K562 (cell line): ENCODE measurements around the gene GABBR1. TPM values are rescaled to one million over a fixed set of nuclear protein-coding genes. Genes with fewer than 3 reads are reported as not detected.

Experiments
- DLX4 ChIP-seq: fragments of 250-450 bp; sonication (Bioruptor Pico); IDR thresholded peaks from 2 replicates; pipeline ENCODE4 v1.6.1; 2021; ENCODE audit warnings: mild to moderate bottlenecking
- DNMT1 ChIP-seq: fragments of 450-650 bp; IDR thresholded peaks from 2 replicates; pipeline ENCODE4 v1.6.1; 2016; ENCODE audit warnings: antibody characterized with exemption, mild to moderate bottlenecking
- MCM5 ChIP-seq: fragments of 450-650 bp; IDR thresholded peaks from 2 replicates; pipeline ENCODE4 v1.6.1; 2016; ENCODE audit warnings: low read depth
- MTA3 ChIP-seq: fragments of 450-650 bp; formaldehyde crosslinking; IDR thresholded peaks from 2 replicates; pipeline ENCODE4 v1.6.1; 2017; ENCODE audit warnings: mild to moderate bottlenecking, borderline replicate concordance
- NCOA6 ChIP-seq: fragments of 450-650 bp; IDR thresholded peaks from 2 replicates; pipeline ENCODE4 v1.6.1; 2017; ENCODE audit warnings: mild to moderate bottlenecking
- POLR2AphosphoS5 ChIP-seq: IDR thresholded peaks from 2 replicates; pipeline ENCODE4 v1.6.1; 2011; ENCODE audit warnings: mild to moderate bottlenecking, low read depth, low read length, moderate library complexity; ENCODE audit not compliant: control insufficient read depth, insufficient read depth
- SIN3B ChIP-seq: fragments of 450-650 bp; IDR thresholded peaks from 2 replicates; pipeline ENCODE4 v1.6.1; 2017; ENCODE audit warnings: low read depth, mild to moderate bottlenecking, moderate library complexity
- SRSF9 ChIP-seq: fragments of 200-400 bp; formaldehyde crosslinking; IDR thresholded peaks from 2 replicates; pipeline ENCODE4 v1.6.1; 2017; ENCODE audit warnings: low read depth, low read length, borderline replicate concordance
- ZNF764 ChIP-seq: fragments of 250-450 bp; sonication (Bioruptor Pico); IDR thresholded peaks from 2 replicates; pipeline ENCODE4 v1.4.0; 2020; ENCODE audit warnings: low read depth, mild to moderate bottlenecking, moderate library complexity
- ZSCAN29 ChIP-seq: fragments of 450-650 bp; IDR thresholded peaks from 2 replicates; pipeline ENCODE4 v1.6.1; 2017
- polyA plus RNA-seq, 8 experiments: library from polyadenylated mRNA; depleted of rRNA in 4 of 8; stranded (reverse) in 5 of 8; unstranded in 3 of 8; fragments of >200 nt; fragmentation: Nextera tagmentation in 2 of 8; fragmentation: Illumina TruSeq in 1 of 8; extraction: Ambion mirVana in 2 of 8; extraction: Trizol in 1 of 8; gene quantifications; 2 replicates each; pipeline versions ENCODE4 v1.2.1 to v1.2.3, GENCODE V29; 2011 to 2014; ENCODE audit warnings: inconsistent platforms in 1 of 8, missing spikeins in 1 of 8
- total RNA-seq, 7 experiments: library from RNA; depleted of rRNA in 6 of 7; stranded (reverse); fragments of >200 nt in 6 of 7; fragmentation: Illumina TruSeq in 2 of 7; extraction: Trizol in 2 of 7; gene quantifications; 2 replicates each; pipeline versions ENCODE4 v1.2.1 to v1.2.3, GENCODE V29; 2011 to 2021; ENCODE audit warnings: low replicate concordance in 1 of 7
- TF ChIP-seq, protein P1 (sequence below): fragments of 150-350 bp; IDR thresholded peaks from 2 replicates; pipeline ENCODE4 v1.6.1; 2014; ENCODE audit warnings: low read depth, mild to moderate bottlenecking, low read length, borderline replicate concordance
- TF ChIP-seq, protein P2 (sequence below): IDR thresholded peaks from 3 replicates; pipeline ENCODE4 v1.6.1; 2011; ENCODE audit warnings: borderline replicate concordance, mild to moderate bottlenecking; ENCODE audit not compliant: insufficient read length, insufficient read depth
- TF ChIP-seq, protein P3 (sequence below): fragments of 200-400 bp; formaldehyde crosslinking; IDR thresholded peaks from 2 replicates; pipeline ENCODE4 v1.6.1; 2017; ENCODE audit warnings: mild to moderate bottlenecking, low read depth, low read length, moderate library complexity
- TF ChIP-seq, protein P4 (sequence below): IDR thresholded peaks from 2 replicates; pipeline ENCODE4 v1.6.1; 2011; ENCODE audit warnings: borderline replicate concordance, low read depth, mild to moderate bottlenecking, moderate library complexity, low read length; ENCODE audit not compliant: insufficient read depth, poor library complexity, severe bottlenecking

Gene GABBR1
- total and polyA plus RNA-seq, 9 of the 15 experiments (the other 6 are each of a cell fraction or from before 2014, with no cell fraction given) = 2.2 to 48.3 (median 20.8) TPM

DNA sequence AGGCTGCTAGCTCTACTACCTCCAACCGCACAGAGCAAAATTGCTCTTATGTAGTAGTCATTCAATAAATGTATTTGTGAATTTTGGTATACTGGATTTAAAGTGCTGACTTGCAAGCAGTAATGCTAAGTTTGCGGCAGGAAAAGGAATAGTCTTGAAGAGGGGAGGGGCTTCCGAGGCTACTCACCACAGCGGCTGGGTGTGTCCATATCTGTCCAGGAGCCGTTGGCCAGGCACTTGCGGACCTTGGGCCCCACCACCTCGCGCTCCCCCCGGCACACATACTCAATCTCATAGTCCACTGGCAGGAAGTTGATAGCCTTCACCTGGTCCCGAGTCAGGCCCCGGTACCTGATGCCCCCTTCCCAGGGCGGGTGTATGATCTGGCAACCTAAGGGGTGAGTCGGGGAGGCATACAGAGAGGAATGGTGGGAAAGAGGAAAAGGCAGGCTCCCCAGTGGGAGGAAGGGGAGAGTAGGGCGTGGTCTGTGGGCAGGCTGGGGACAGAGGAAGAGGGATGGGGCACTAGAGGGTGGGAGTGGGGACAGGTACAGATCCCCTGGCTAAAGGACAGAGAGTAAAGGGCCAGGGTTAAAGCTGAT is 1.7 kb downstream of the GABBR1 start (continued):
- no peak for TF ChIP-seq SRSF9
- TF ChIP-seq, protein P1, sequence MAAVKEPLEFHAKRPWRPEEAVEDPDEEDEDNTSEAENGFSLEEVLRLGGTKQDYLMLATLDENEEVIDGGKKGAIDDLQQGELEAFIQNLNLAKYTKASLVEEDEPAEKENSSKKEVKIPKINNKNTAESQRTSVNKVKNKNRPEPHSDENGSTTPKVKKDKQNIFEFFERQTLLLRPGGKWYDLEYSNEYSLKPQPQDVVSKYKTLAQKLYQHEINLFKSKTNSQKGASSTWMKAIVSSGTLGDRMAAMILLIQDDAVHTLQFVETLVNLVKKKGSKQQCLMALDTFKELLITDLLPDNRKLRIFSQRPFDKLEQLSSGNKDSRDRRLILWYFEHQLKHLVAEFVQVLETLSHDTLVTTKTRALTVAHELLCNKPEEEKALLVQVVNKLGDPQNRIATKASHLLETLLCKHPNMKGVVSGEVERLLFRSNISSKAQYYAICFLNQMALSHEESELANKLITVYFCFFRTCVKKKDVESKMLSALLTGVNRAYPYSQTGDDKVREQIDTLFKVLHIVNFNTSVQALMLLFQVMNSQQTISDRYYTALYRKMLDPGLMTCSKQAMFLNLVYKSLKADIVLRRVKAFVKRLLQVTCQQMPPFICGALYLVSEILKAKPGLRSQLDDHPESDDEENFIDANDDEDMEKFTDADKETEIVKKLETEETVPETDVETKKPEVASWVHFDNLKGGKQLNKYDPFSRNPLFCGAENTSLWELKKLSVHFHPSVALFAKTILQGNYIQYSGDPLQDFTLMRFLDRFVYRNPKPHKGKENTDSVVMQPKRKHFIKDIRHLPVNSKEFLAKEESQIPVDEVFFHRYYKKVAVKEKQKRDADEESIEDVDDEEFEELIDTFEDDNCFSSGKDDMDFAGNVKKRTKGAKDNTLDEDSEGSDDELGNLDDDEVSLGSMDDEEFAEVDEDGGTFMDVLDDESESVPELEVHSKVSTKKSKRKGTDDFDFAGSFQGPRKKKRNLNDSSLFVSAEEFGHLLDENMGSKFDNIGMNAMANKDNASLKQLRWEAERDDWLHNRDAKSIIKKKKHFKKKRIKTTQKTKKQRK = no peak
- TF ChIP-seq, protein P2, sequence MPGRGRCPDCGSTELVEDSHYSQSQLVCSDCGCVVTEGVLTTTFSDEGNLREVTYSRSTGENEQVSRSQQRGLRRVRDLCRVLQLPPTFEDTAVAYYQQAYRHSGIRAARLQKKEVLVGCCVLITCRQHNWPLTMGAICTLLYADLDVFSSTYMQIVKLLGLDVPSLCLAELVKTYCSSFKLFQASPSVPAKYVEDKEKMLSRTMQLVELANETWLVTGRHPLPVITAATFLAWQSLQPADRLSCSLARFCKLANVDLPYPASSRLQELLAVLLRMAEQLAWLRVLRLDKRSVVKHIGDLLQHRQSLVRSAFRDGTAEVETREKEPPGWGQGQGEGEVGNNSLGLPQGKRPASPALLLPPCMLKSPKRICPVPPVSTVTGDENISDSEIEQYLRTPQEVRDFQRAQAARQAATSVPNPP = no peak
- TF ChIP-seq ZSCAN29 = no peak
- TF ChIP-seq, protein P3, sequence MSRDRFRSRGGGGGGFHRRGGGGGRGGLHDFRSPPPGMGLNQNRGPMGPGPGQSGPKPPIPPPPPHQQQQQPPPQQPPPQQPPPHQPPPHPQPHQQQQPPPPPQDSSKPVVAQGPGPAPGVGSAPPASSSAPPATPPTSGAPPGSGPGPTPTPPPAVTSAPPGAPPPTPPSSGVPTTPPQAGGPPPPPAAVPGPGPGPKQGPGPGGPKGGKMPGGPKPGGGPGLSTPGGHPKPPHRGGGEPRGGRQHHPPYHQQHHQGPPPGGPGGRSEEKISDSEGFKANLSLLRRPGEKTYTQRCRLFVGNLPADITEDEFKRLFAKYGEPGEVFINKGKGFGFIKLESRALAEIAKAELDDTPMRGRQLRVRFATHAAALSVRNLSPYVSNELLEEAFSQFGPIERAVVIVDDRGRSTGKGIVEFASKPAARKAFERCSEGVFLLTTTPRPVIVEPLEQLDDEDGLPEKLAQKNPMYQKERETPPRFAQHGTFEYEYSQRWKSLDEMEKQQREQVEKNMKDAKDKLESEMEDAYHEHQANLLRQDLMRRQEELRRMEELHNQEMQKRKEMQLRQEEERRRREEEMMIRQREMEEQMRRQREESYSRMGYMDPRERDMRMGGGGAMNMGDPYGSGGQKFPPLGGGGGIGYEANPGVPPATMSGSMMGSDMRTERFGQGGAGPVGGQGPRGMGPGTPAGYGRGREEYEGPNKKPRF = no peak
- TF ChIP-seq DNMT1 = no peak
- no peak for TF ChIP-seq MCM5
- TF ChIP-seq DLX4 (CRISPR knock-in tag) = no peak
- peak; percentile 59; the same call in 1 of the 2 replicates for TF ChIP-seq MTA3
- no peak for TF ChIP-seq SIN3B
- TF ChIP-seq POLR2AphosphoS5 = no peak
- TF ChIP-seq ZNF764 (CRISPR knock-in tag) = no peak
- TF ChIP-seq NCOA6 = no peak
- TF ChIP-seq, protein P4, sequence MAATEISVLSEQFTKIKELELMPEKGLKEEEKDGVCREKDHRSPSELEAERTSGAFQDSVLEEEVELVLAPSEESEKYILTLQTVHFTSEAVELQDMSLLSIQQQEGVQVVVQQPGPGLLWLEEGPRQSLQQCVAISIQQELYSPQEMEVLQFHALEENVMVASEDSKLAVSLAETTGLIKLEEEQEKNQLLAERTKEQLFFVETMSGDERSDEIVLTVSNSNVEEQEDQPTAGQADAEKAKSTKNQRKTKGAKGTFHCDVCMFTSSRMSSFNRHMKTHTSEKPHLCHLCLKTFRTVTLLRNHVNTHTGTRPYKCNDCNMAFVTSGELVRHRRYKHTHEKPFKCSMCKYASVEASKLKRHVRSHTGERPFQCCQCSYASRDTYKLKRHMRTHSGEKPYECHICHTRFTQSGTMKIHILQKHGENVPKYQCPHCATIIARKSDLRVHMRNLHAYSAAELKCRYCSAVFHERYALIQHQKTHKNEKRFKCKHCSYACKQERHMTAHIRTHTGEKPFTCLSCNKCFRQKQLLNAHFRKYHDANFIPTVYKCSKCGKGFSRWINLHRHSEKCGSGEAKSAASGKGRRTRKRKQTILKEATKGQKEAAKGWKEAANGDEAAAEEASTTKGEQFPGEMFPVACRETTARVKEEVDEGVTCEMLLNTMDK = no peak
